H1 (cell line): ENCODE measurements around the gene ZNF419.

Source experiments
- CEBPB ChIP-seq: IDR thresholded peaks from 2 replicates; pipeline ENCODE4 v1.6.1; 2012; ENCODE audit warnings: low read depth, low read length
- CTBP2 ChIP-seq: IDR thresholded peaks from 2 replicates; pipeline ENCODE4 v1.7.0; 2011; ENCODE audit warnings: borderline replicate concordance, mild to moderate bottlenecking, moderate library complexity, mixed read lengths, low read length; ENCODE audit not compliant: insufficient read depth, insufficient read length
- CTCF ChIP-seq, 3 experiments: IDR thresholded peaks; 1 replicate in 2 of 3; 2 replicates in 1 of 3; pipeline versions ENCODE4 v1.5.1 to v1.6.1; 2011; ENCODE audit warnings: low read length in 3 of 3, mild to moderate bottlenecking in 3 of 3, inconsistent platforms in 2 of 3, low read depth in 1 of 3, moderate library complexity in 1 of 3; ENCODE audit not compliant: insufficient read depth in 1 of 3; ENCODE audit errors: control extremely low read depth in 1 of 3
- EZH2 ChIP-seq: fragments of 200-600 bp; sonication (generic); IDR thresholded peaks from 2 replicates; pipeline ENCODE4 v1.7.1; 2012; ENCODE audit warnings: low read depth, mild to moderate bottlenecking, moderate library complexity, low read length, inconsistent platforms; ENCODE audit not compliant: severe bottlenecking
- GABPA ChIP-seq: IDR thresholded peaks from 2 replicates; pipeline ENCODE4 v1.6.1; 2011; ENCODE audit warnings: mild to moderate bottlenecking, low read length, moderate library complexity, borderline replicate concordance; ENCODE audit not compliant: insufficient read depth
- JUND ChIP-seq: IDR thresholded peaks from 2 replicates; pipeline ENCODE4 v1.6.1; 2011; ENCODE audit warnings: mild to moderate bottlenecking, improper control_type of control experiment, low read length
- MAX ChIP-seq: IDR thresholded peaks from 2 replicates; pipeline ENCODE4 v1.6.1; 2012; ENCODE audit warnings: inconsistent platforms
- NRF1 ChIP-seq: IDR thresholded peaks from 2 replicates; pipeline ENCODE4 v1.6.1; 2011; ENCODE audit warnings: mild to moderate bottlenecking, low read depth, low read length, improper control_type of control experiment
- POLR2A ChIP-seq, 2 experiments: IDR thresholded peaks; 1 replicate in 1 of 2; 2 replicates in 1 of 2; pipeline ENCODE4 v1.6.1; 2011; ENCODE audit warnings: low read depth in 2 of 2, low read length in 2 of 2, mild to moderate bottlenecking in 2 of 2; ENCODE audit errors: control extremely low read depth in 1 of 2
- SAP30 ChIP-seq: fragments of 300-600 bp; sonication (generic); IDR thresholded peaks from 2 replicates; pipeline ENCODE4 v1.7.1; 2012; ENCODE audit warnings: low read length, moderate library complexity, mild to moderate bottlenecking, inconsistent platforms; ENCODE audit not compliant: insufficient read depth, insufficient replicate concordance
- SIN3A ChIP-seq, 2 experiments: IDR thresholded peaks in 1 of 2; conservative IDR thresholded peaks in 1 of 2; 2 replicates each; pipeline ENCODE4 v1.6.1; 2011 to 2012; ENCODE audit warnings: low read length in 2 of 2, improper control_type of control experiment in 1 of 2, low read depth in 1 of 2, mild to moderate bottlenecking in 1 of 2
- SIRT6 ChIP-seq: IDR thresholded peaks from one replicate; pipeline ENCODE4 v1.7.1; 2012; ENCODE audit warnings: low read length, inconsistent platforms
- YY1 ChIP-seq: IDR thresholded peaks from 2 replicates; pipeline ENCODE4 v1.6.1; 2011; ENCODE audit warnings: low read depth, mild to moderate bottlenecking, low read length

- TF ChIP-seq EZH2 (no peak), CTCF (IDR thresholded peaks at IDR 0.05; ENCODE audit: control extremely low read depth in 1 of 3, insufficient read depth in 1 of 3, low read depth in 1 of 3, low read length in 3 of 3) (no peak), SIN3A (conservative IDR thresholded peaks at IDR 0.05 in 1 of 2, IDR thresholded peaks at IDR 0.05 in 1 of 2; ENCODE audit: low read depth in 1 of 2, low read length in 2 of 2) (no peak), GABPA (no peak), POLR2A (IDR thresholded peaks at IDR 0.05; ENCODE audit: control extremely low read depth in 1 of 2, low read depth in 2 of 2, low read length in 2 of 2) (no peak), NRF1 (no peak), YY1 (no peak), JUND (no peak), SIRT6 (no peak), CEBPB (peak; percentile 45; the same call in 1 of the 2 replicates), MAX (no peak), SAP30 (no peak), CTBP2 (no peak)
Measured at GRCh38 chr19:57452307-57452706, 35.2 kb upstream of the ZNF419 start.
